DMS 273 (cell line): Measurements from ENCODE around the gene USP12.
A peak's percentile ranks its signal among the peaks of the same experiment; 100 is the strongest.
"Not testable (repeated sequence)": the region's sequence is repeated elsewhere in the genome, so short reads cannot be mapped to it uniquely, and the experiment has no call there.

ENCODE experiments used
- DNase-seq: peaks from one replicate; lab custom pipeline; 2025; ENCODE audit not compliant: unreplicated experiment; lab: John Stamatoyannopoulos, UW

Gene USP12

DNA sequence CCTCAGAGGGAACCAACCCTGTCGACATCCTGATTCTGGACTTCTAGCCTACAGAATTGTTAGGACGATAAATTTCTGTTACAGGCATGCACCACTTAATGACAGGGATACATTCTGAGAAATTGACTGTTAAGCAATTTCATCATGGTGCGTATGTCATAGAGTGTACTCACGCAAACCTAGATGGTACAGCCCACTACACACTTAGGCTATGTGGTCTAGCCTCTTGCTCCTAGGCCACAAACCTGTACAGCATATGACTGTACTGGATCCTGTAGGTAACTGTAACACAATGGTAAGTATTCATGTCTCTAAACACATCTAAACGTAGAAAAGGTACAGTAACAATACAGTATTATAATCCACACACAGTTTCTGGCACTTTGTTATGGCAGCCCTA, 13.3 kb downstream of the USP12 start:
- DNase-seq = no peak

DNA sequence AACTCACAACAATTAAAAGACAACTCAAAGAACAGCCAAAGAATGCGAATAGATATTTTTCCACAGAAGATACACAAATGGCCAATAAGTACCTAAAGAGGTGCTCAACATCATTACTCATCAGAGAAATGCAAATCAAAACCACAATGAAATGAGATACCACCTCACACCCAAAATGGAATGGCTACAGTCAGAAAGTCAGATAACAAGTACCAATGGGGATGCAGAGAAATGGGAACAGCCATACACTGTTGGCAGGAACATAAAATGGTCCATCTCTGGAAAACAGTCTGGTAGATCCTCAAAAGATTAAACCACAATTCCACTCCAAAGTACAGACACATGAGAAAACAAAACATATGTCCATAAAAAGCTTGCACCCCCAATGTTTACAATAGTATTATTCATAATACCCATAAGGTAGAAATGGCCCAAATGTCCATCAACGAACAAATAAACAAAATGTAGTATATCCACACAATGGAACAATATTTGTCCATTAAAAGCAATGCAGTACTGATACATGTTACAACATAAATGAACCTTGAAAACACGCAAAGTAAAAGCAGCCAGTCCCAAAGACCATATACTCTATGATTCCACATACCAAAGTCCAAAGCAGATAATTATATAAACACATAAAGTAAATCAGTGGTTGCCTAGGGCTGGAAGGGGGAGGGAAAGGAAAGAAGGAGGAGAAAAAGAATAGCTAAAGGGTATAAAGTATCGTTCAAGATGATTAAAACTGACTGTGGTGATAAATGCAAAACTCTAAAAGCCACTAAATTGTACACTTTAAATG, 19.6 kb downstream of the USP12 start:
- DNase-seq = no peak

DNA sequence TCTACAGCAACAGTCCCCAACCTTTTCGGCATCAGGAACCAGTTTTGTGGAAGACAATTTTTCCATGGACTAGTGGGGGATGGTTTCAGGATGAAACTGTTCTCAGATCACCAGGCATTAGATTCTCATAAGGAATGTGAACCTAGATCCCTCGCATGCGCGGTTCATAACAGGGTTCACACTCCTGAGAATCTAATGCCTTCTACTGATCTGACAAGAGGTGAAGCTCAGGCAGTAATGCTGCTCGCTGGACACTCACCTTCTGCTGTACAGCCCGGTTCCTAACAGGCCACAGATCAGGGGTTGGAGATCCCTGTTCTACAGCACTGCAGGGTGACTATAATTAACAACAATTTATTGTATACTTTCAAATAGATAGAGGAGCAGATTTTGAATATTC, 21.9 kb downstream of the USP12 start:
- no peak for DNase-seq

DNA sequence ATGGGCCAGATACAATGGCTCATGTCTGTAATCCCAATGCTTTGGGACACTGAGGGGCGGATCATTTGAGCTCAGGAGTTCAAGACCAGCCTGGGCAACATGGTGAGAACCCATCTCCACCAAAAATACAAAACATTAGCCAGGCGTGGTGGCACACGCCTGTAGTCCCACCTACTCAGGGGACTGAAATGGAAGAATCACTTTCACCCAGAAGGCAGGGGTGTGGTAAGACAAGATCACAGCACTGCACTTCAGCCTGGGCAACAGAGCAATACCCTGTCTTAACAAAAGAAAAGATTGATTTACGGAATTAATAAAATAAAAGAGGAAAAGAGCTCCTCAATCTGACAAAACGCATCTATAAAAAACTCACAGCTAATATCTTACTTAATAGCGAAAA, 22.7 kb downstream of the USP12 start:
- no peak for DNase-seq

DNA sequence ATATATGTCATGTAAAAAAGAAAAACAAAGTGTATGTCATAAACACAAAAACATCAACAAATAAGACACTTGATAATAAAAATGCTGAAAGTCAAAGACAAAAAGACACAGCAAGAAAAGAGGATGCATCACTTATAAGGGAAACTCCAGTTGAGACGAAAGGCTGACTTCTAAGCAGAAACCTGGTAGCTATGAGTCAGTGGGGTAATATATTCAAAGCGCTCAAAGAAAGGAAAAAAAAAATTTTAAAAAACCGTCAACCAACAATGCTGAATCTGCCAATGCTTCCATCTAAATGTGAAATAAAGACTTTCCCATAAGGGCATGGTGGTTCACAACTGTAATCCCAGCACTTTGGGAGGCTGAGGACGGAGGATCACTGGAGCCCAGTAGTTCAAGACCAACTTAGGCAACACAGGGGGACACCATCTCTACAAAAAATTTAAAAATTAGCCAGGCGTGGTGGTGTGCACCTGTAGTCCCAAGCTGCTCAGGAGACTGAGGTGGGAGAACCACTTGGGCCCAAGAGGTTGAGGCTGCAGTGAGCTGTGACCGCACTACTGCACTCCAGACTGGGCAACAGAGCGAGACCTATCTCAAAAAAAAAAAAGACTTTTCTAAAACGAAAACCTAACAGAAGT, 24.0 kb downstream of the USP12 start:
- DNase-seq = no peak

DNA sequence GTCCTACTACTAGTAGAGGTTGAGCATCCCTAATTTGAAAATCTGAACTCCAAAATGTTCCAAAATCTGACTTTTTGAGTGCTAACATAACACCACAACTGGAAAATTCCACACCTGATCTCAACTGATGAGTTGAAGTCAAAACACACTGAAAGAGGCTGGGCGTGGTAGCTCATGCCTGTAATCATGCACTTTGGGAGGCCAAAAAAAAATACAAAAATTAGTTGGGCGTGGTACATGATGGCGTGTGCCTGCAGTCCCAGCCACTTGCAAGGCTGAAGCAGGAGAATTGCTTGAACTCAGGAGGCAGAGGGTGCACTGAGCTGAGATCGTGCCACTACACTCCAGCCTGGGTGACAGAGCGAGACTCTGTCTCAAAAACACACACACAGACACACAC, 29.9 kb downstream of the USP12 start:
- DNase-seq = no peak

DNA sequence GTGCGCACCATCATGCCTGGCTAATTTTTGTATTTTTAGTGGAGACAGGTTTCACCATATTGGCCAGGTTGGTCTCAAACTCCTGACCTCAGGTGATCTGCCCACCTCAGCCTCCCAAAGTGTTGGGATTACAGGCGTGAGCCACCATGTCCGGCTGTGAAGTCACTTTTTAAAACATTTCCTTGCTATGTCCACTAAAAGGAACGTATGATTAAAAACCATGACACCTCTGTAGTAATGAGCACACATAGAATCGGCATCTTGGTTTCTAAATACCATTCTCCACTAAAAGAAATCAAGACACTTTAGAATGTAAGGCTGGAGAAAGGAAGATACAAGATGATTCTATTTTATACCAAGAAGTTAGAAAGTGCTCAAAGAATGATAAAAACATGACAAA, 30.5 kb downstream of the USP12 start:
- DNase-seq = not testable (repeated sequence)

DNA sequence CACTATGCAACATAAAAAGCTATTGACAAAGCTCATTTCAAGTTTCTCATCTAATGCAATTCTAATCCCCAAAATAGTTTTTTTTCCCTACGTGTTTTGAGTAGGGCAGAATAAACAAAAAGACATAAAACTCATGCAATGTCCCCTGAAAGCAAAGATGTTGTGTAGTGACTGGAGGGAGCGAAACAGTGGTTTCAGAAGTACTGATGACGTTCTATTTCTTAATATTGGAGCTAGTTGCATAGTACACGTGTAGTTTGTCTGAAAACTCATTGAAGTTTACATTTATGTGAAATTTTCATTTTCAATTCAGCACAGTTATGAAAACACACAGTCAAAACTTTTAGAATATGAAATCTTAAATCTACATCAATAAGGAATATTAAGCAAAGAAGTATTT, 31.6 kb downstream of the USP12 start:
- no peak for DNase-seq

DNA sequence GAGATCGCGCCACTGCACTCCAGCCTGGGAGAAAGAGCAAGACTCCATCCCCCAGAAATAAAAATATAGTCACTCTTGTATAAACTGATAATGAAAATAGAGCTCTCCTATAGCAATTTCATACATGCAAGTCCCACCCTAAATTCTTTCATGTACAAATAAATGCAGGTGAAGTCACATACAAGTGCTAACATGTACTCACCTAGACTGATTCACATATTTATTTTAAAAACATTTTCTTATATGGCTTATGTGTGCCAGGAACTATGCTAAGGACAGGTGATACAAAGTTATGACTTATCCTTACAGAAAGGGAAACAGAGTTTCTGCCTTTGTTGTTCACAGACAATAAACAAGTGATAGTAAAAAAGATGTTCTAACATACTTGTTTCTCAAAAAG, 32.0 kb downstream of the USP12 start:
- no peak for DNase-seq

DNA sequence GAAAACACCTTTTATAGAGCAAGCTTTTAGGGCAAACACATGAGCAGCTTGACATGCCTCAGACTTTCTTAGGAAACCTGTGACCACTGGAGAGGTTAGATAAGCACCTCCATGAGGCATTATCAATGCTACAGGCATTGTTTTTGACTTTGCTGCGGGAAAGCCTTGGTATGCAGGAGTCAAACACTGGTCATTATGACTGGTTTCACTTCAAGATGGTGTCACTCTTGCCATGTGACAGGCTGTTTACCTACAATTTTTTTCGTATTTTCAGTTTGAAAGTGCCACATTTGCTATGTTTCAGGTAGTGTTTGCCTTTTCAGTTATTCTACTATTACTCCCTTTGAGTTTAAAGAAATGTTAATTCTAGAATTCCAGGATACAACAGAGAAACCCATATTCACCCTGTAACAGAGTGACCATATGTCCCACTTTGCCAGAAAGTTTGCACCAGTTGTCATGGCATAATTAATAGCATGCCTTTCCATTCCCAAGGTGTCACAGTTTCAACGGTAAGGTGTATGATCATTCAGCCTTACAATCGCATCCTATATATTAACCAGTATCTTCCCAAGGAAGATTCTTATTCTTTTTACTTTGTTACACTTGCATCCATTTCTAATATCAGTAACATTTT, 33.0 kb downstream of the USP12 start:
- DNase-seq = peak; percentile 31

DNA sequence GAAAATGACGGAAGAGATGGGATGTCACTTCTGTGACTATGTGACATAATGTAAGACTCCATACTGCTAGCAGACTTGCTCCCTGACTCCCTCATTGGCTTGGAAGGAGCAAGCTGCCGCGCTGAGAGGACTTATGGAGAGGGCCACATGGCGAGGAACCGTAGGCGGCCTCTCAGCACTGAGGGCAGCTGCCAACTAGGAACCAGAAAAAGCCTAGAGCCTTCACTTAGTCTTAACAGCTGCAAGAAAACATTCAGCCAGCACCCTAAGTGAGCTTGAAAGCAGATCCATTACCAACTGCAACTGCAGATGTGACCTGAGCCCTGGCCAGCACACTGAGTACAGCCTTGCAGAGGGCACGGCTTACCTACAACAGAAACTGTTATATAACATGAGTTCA, 33.9 kb downstream of the USP12 start:
- DNase-seq = peak; percentile 90

DNA sequence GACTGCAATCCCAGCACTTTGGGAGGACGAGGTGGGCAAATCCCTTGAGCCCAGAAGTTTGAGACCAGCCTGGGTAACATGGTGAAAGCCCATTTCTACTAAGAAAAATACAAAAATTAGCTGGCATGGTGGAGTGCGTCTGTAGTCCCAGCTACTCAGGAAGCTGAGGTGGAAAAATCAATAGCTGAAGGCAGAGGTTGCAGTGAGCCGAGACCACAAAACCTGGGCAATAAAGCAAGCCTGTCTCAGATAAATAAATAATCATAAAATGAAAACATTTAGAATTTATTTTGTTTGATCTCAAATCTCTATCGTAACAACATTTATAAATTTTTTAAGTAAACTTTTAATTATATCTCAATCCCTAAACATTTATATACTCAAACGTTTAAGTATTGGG, 36.6 kb downstream of the USP12 start:
- DNase-seq = no peak

DNA sequence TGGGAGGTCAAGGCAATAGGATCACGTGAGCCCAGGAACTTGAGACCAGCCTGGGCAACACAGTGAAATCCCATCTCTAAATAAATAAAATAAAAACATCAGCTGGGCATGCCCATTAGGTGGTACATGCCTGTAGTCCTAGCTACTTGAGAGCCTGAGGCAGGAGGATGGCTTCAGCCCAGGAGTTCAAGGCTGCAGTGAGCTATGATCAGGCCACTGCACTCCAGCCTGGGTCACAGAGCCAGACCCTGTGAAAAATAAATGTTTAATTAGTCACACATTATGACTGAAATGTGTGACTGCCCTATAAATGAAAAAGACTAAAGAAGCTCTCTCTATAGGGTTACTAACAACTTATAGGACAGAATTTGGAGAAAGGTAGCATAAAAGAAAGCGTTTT, 37.7 kb downstream of the USP12 start:
- DNase-seq = no peak

DNA sequence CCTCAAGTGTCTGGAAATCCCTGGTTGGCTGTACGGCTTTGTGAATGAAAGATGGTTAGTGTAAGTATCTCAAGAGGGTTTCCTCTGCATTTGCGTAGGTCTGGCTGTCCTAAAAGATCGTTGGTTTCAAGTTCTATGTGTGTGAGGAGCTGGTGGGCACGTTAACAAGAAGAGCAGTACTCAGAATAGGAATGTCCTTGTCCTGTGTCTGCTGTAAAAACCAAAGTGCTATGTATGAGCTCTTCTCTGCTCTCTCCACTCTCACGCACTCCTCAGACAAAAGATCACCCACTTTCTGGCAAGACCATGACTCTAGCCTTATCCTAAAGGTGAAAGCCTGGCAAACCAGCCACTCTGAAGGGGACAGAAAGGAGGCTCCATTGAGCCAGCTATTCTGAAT, 39.1 kb downstream of the USP12 start:
- DNase-seq = no peak

DNA sequence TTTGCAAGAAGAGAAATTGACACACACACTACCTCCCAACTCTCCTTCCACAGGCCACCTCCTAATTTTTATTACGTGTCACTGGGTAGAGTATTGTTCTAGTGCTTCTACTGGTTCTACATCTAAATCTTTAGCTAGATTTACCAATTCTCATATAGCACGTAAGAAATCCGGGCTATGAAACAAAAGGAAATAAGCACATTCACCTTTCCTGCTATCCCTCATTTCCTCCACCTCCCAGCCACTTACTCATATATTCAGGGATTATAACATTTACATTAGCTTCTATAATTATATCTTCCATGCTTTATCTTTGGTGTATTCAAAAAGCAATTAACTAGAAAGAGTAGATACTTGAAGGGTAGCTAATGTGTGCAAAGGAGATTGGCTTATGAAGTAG, 39.7 kb downstream of the USP12 start:
- no peak for DNase-seq

DNA sequence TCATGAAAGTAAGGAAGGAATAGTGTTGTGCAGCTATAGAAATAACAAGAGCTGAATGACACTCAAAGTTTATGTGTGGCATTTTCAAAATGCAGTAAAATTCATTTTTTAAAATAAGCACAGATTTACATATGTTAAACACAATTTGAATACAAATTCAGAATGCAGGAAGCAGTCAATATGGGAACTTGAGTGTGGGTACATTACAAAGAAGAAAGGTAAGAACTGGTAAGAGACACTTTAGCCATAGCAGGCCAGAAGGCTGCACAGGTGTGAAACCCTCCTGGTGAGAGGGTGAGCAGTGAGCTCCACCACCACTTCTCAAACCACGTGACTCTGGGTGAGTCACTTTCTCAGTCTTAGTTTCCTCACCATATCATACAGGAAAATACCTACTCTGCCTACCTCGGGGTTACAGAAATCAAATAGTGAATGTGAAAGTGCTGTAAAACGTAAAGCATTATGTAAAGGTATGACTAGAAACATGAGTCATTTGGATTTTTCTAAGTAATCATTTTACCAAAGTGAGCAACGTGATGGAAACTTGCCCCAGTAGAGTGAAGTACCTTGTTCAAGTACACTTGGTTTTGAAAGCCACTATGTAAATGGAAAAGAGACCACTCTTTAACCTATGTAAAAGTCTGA, 40.5 kb downstream of the USP12 start:
- no peak for DNase-seq

DNA sequence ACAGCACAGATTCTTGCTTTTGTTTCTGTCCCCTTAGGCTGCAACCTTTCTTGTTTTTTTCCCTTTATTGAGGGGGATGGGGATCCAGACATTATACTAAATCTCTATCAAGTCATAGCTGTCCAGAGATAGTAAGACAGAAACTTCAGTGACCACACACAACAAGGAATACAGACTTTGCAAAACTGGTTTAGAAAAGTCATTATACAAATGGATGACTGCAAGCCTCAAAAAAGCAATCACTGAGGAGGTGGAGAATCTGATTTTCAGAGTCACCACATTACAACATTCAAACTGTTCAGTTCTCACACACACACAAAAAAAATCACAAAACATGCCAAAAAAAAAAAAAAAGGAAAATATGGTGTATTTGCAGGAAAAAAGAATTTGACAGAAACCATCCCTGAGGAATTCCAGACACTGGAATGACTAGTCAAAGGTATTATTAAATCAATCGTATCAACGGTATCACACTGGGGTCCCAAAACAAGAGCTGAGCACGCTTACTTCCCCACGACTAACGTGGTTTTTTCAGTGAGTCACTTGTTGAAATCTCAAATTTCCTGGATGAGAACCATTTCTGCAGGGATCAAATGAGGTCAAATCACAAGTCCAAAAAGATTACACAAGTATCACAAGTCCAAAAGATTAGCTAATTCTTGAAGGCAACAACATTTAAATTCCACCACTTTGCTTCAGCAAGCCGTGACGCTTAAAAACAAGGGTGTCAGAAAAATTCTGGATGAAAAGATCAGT, 41.2 kb downstream of the USP12 start:
- no peak for DNase-seq

DNA sequence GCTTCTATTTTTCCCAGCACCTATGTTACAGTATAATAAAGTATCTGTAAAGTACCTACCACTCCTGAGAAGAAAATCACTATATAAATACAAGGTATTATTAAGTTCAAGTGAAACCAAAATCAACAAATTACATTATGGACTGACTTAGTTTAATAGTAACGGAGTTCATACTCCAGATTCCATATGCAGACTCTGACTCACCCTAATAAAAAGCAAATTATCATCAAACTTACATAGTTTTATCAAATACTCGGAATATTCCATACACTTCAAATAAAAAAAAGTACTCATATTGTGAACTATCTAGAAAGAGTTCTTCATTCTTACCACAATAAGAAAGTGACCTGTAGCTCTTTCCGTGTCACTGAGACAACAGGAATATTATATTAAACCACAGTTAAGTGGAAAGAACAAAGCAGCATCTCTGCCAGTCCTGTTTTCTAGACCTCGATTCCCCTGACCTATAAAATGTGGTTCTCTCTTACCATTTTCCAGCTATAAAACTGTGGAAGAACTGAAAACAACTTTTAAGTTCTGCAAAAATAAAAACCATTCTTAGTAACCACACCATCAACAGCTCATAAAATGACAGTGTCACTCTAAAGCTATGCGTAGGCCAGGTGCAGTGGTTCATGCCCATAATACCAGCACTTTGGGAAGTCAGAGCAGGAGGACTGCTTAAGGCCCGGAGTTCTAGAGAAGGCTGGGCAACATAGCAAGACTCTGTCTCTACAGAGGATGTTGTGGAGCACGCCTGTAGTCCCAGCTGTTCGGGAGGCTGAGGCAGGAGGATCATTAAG, 42.6 kb downstream of the USP12 start:
- no peak for DNase-seq

DNA sequence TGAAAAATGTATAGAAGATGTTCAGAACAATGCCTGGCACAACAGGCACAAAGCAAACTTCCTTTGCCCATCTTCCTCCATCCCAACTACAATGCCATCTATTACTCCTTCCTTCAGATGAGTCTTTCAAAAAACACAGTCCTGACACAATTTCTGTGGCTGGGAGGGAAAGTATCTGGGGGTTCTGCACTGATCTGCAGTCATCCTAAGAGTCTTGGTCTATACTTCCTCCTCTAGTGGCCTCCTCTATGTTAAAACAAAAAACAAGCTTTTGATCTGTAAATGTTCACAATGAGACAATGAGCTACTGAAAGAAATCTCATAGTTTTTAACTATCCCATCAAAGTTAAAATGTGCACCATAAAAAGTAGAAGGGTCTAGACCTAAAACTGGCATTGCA, 44.8 kb downstream of the USP12 start:
- no peak for DNase-seq
